Measurements from ENCODE around the gene BLOC1S1. TPM values are rescaled to one million over a fixed set of nuclear protein-coding genes. Genes with fewer than 3 reads are reported as not detected.

BLOC1S1 gene
- total and polyA plus RNA-seq, 2 of the 4 experiments (the other 2 are of a cell fraction): 128 to 285 TPM

- ChIA-PET POLR2A (ENCODE audit: unreplicated experiment) (no interaction called here), CTCF (interaction anchor here (0.6 kb wide), 1 partner anchor 389 kb away, joined by 3 read pairs; no protein-coding TSS in a partner anchor)
- Histone ChIP-seq H2AFZ (replicated peaks; ENCODE audit: low read length, poor library complexity) (no peak overlapping the region), H4K20me1 (ENCODE audit: insufficient read depth, low read length) (peaks cover 9% of the 10 kb centered on the region; the same call in 1 of the 2 replicates), H3K4ac (ENCODE audit: low read depth, low read length) (no peak overlapping the region), H3K36me3 (ENCODE audit: control insufficient read depth, insufficient read depth, low read length) (no peaks in the 10 kb centered on the region), H3K4me2 (ENCODE audit: low read depth, low read length) (no peak overlapping the region), H2AK9ac (replicated peaks; ENCODE audit: low read depth, low read length, poor library complexity) (no peak overlapping the region), H2BK120ac (ENCODE audit: low read depth, low read length) (no peak overlapping the region), H3K9me3 (ENCODE audit: control insufficient read depth, insufficient read depth, low read length) (no peaks in the 10 kb centered on the region), H3K18ac (ENCODE audit: low read depth, low read length) (no peak overlapping the region), H3K27me3 (ENCODE audit: control insufficient read depth, insufficient read depth, low read length) (no peaks in the 10 kb centered on the region), H3K27ac (ENCODE audit: insufficient read depth, low read length) (no peak overlapping the region), H2BK5ac (ENCODE audit: low read depth, low read length, poor library complexity, severe bottlenecking) (no peak overlapping the region), H3K4me3 (ENCODE audit: insufficient read depth, low read depth, low read length) (no peak overlapping the region), H3K14ac (replicated peaks; ENCODE audit: low read depth, low read length) (no peak overlapping the region), H2BK15ac (ENCODE audit: low read depth, low read length) (no peak overlapping the region), H3K9me1 (ENCODE audit: insufficient read depth, low read length) (0 out of 2 replicates have a peak, but pooled peaks cover 3% of the 10 kb centered on the region), H4K91ac (ENCODE audit: insufficient read depth, low read depth, low read length) (no peak overlapping the region), H3K9ac (ENCODE audit: low read depth, low read length) (no peak overlapping the region), H2AK5ac (ENCODE audit: low read depth, low read length) (no peak overlapping the region), H4K5ac (ENCODE audit: low read depth, low read length) (no peak overlapping the region), H3K56ac (ENCODE audit: extremely low read depth, insufficient read depth, low read length) (no peak overlapping the region), H3K23ac (ENCODE audit: low read depth, low read length) (no peak overlapping the region), H3K79me1 (ENCODE audit: low read depth in 1 of 2, low read length in 2 of 2) (peaks cover 0 to 44% of the 10 kb centered on the region in 2 experiments; a peak in 2 of 4 replicates), H2BK20ac (ENCODE audit: low read depth, low read length) (no peak overlapping the region), H3K4me1 (ENCODE audit: control insufficient read depth, insufficient read depth, low read length) (peaks cover 8% of the 10 kb centered on the region), H4K8ac (ENCODE audit: low read depth in 2 of 2, low read length in 2 of 2) (no peak overlapping the region)
- dilution Hi-C loops (cut with HindIII; ENCODE audit: low sequenced_read_pairs, unreplicated experiment): no loop called here
- DNase-seq (no peak), ATAC-seq (ENCODE audit: low read depth) (no peak)
- TF ChIP-seq USF2 (IDR thresholded peaks at IDR 0.05; ENCODE audit: low read depth, low read length) (no peak), POLR2A (IDR thresholded peaks at IDR 0.05; ENCODE audit: low read depth, low read length) (no peak), RFX5 (IDR thresholded peaks at IDR 0.05; ENCODE audit: low read depth, low read length) (no peak), CHD1 (IDR thresholded peaks at IDR 0.05; ENCODE audit: low read depth, low read length) (no peak), SMC3 (IDR thresholded peaks at IDR 0.05; ENCODE audit: low read depth, low read length) (no peak), NFE2L2 (IDR thresholded peaks at IDR 0.05; ENCODE audit: low read depth, low read length) (no peak), MXI1 (IDR thresholded peaks at IDR 0.05; ENCODE audit: borderline replicate concordance, low read depth, low read length) (no peak), CTCF (conservative IDR thresholded peaks at IDR 0.05; ENCODE audit: low read depth, low read length) (no peak), ELK1 (IDR thresholded peaks at IDR 0.05; ENCODE audit: borderline replicate concordance, low read depth, low read length) (no peak), RCOR1 (IDR thresholded peaks at IDR 0.05; ENCODE audit: insufficient replicate concordance, low read length) (no peak)
- BruUV-seq (replicated peaks): no TSS peak
- intact Hi-C loops (cut with micrococcal nuclease): no loop called here
- 50% methylated on average over 1 of the region's 2 CpGs; no CpG with 5 or more reads in 1 of the 2 experiments for WGBS, 2 experiments (ENCODE audit: extremely low coverage in 2 of 2, insufficient read length in 1 of 2)
- in situ Hi-C loops (cut with MboI; ENCODE audit: low sequenced_read_pairs): no loop called here
Observed at GRCh38 chr12:55733858-55734257, 18.0 kb downstream of the BLOC1S1 start.

Measured in IMR-90 (cell line).